Measurements from ENCODE around the gene ATP1A1. TPM values are rescaled to one million over a fixed set of nuclear protein-coding genes. Genes with fewer than 3 reads are reported as not detected.

The ATP1A1 gene
- total and polyA plus RNA-seq, 4 donors, result 68.6 to 128 (median 82.6) TPM

GRCh38 chr1:116352349-116352813 lies 20.7 kb upstream of the ATP1A1 start:
- no peaks in the 10 kb centered on the region for H3K4me1 ChIP-seq (ENCODE audit: control insufficient read depth in 4 of 4, insufficient read depth in 4 of 4, low read length in 3 of 4)
- no peaks in the 10 kb centered on the region for H3K36me3 ChIP-seq (ENCODE audit: control insufficient read depth in 4 of 4, insufficient read depth in 3 of 4, low read depth in 1 of 4, low read length in 3 of 4)
- 82% methylated on average over 3 of the region's 3 CpGs for WGBS

GRCh38 chr1:116353155-116353554 lies 19.9 kb upstream of the ATP1A1 start:
- no peak for DNase-seq (ENCODE audit: low spot score)
- Histone ChIP-seq H3K4me1 (ENCODE audit: control insufficient read depth in 4 of 4, insufficient read depth in 4 of 4, low read length in 3 of 4) (no peaks in the 10 kb centered on the region), H3K27ac (ENCODE audit: low read depth in 1 of 2, low read length in 2 of 2) (no peak overlapping the region), H3K27me3 (ENCODE audit: control insufficient read depth in 4 of 4, insufficient read depth in 4 of 4, low read length in 3 of 4) (no peaks in the 10 kb centered on the region), H3K9ac (ENCODE audit: low read depth in 1 of 2, low read length in 2 of 2) (no peak overlapping the region), H3K9me3 (ENCODE audit: control insufficient read depth in 4 of 4, low read length in 3 of 4) (no peaks in the 10 kb centered on the region), H3K36me3 (ENCODE audit: control insufficient read depth in 4 of 4, insufficient read depth in 3 of 4, low read depth in 1 of 4, low read length in 3 of 4) (no peaks in the 10 kb centered on the region), H3K4me3 (ENCODE audit: low read depth in 1 of 3, low read length in 3 of 3) (no peak overlapping the region)
- WGBS, result 93% methylated on average over 8 of the region's 8 CpGs
- no peak for TF ChIP-seq RXRA (IDR thresholded peaks at IDR 0.05)
- TF ChIP-seq JUND (IDR thresholded peaks at IDR 0.05), result no peak
- no peak for TF ChIP-seq HNF4A (conservative IDR thresholded peaks at IDR 0.05)
- TF ChIP-seq SP1 (IDR thresholded peaks at IDR 0.05), result no peak
- TF ChIP-seq TAF1 (conservative IDR thresholded peaks at IDR 0.05), result no peak
- TF ChIP-seq EGR1 (IDR thresholded peaks at IDR 0.05; ENCODE audit: low read depth in 2 of 2), result no peak
- no peak for TF ChIP-seq HNF4G (IDR thresholded peaks at IDR 0.05)
- TF ChIP-seq GABPA (IDR thresholded peaks at IDR 0.05 in 1 of 2, conservative IDR thresholded peaks at IDR 0.05 in 1 of 2), result no peak
- no peak for TF ChIP-seq RAD21 (IDR thresholded peaks at IDR 0.05)
- TF ChIP-seq, protein P1, sequence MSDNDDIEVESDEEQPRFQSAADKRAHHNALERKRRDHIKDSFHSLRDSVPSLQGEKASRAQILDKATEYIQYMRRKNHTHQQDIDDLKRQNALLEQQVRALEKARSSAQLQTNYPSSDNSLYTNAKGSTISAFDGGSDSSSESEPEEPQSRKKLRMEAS (IDR thresholded peaks at IDR 0.05), result no peak
- TF ChIP-seq, protein P2, sequence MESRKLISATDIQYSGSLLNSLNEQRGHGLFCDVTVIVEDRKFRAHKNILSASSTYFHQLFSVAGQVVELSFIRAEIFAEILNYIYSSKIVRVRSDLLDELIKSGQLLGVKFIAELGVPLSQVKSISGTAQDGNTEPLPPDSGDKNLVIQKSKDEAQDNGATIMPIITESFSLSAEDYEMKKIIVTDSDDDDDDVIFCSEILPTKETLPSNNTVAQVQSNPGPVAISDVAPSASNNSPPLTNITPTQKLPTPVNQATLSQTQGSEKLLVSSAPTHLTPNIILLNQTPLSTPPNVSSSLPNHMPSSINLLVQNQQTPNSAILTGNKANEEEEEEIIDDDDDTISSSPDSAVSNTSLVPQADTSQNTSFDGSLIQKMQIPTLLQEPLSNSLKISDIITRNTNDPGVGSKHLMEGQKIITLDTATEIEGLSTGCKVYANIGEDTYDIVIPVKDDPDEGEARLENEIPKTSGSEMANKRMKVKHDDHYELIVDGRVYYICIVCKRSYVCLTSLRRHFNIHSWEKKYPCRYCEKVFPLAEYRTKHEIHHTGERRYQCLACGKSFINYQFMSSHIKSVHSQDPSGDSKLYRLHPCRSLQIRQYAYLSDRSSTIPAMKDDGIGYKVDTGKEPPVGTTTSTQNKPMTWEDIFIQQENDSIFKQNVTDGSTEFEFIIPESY (IDR thresholded peaks at IDR 0.05), result no peak
- TF ChIP-seq YY1 (IDR thresholded peaks at IDR 0.05), result no peak
- TF ChIP-seq NR2F2 (IDR thresholded peaks at IDR 0.05), result no peak
- TF ChIP-seq FOXA2 (IDR thresholded peaks at IDR 0.05), result no peak
- TF ChIP-seq CTCF (IDR thresholded peaks at IDR 0.05; ENCODE audit: low read depth, low read length, missing input control), result no peak

More at GRCh38 chr1:116352349-116352813, 20.7 kb upstream of the ATP1A1 start:
- H3K27ac ChIP-seq (ENCODE audit: low read depth in 1 of 2, low read length in 2 of 2), result no peak overlapping the region
- no peaks in the 10 kb centered on the region for H3K27me3 ChIP-seq (ENCODE audit: control insufficient read depth in 4 of 4, insufficient read depth in 4 of 4, low read length in 3 of 4)
- no peaks in the 10 kb centered on the region for H3K9me3 ChIP-seq (ENCODE audit: control insufficient read depth in 4 of 4, low read length in 3 of 4)
- TF ChIP-seq CTCF (IDR thresholded peaks at IDR 0.05; ENCODE audit: low read depth, low read length, missing input control) (no peak), FOXA1 (IDR thresholded peaks at IDR 0.05) (no peak)
- no peak for DNase-seq (ENCODE audit: low spot score)
- H3K9ac ChIP-seq (ENCODE audit: low read depth in 1 of 2, low read length in 2 of 2), result no peak overlapping the region
- H3K4me3 ChIP-seq (ENCODE audit: low read depth in 1 of 3, low read length in 3 of 3), result no peak overlapping the region
